GM12878 (cell line): ENCODE results near the gene PCSK2. TPM values are rescaled to one million over a fixed set of nuclear protein-coding genes. Genes with fewer than 3 reads are reported as not detected.

Experiments used
- ATAC-seq: fragments of 200-7000 bp; cut with Tn5 transposase; 3 replicates; pipeline ENCODE4 v1.9.1; 2020; ENCODE audit warnings: mild to moderate bottlenecking, moderate library complexity
- BruUV-seq: library from RNA; stranded (reverse); fragments of 400-500 nt; replicated peaks from 2 replicates; lab custom pipeline; 2021; lab: Mats Ljungman, UMichigan
- CTCF ChIA-PET: fragments of 300-600 bp; sonication (Branson Sonifier 250); formaldehyde crosslinking; extraction: SDS; loops from one replicate; lab custom pipeline; 2021; ENCODE audit warnings: inconsistent platforms; lab: Yijun Ruan, JAX
- POLR2A ChIA-PET: fragments of 350-600 bp; formaldehyde crosslinking; extraction: SDS; loops from one replicate; lab custom pipeline; 2021; ENCODE audit warnings: inconsistent platforms; lab: Charles Lee
- RAD21 ChIA-PET: fragments of 300-600 bp; sonication (Branson Sonifier 250); formaldehyde crosslinking; loops from one replicate; lab custom pipeline; 2023; ENCODE audit warnings: antibody characterized with exemption; ENCODE audit not compliant: unreplicated experiment; lab: Charles Lee
- SMC1A ChIA-PET: fragments of 300-600 bp; sonication (Branson Sonifier 250); formaldehyde crosslinking; loops from one replicate; lab custom pipeline; 2023; ENCODE audit not compliant: unreplicated experiment, uncharacterized antibody; lab: Charles Lee
- DNase-seq: peaks from one replicate; pipeline ENCODE4 v3.0.0-alpha.2; 2011; ENCODE audit warnings: low read depth, low spot score
- FAIRE-seq: peaks from 3 replicates; lab custom pipeline; 2011; peaks lifted over from hg19 to GRCh38; lab: Jason Lieb, UNC
- H2AFZ ChIP-seq: 2 replicates; pipeline ENCODE4 v1.6.0; 2011; ENCODE audit warnings: low read depth, low read length, control low read depth; ENCODE audit not compliant: control insufficient read depth
- H3K27ac ChIP-seq: 2 replicates; pipeline ENCODE4 v1.5.1; 2011; ENCODE audit warnings: control low read depth; ENCODE audit not compliant: control insufficient read depth, insufficient read depth
- H3K27me3 ChIP-seq, 2 experiments: replicated peaks in 1 of 2; 2 replicates each; pipeline versions ENCODE4 v1.6.0 to v1.6.1; 2011; ENCODE audit warnings: low read length in 1 of 2; ENCODE audit not compliant: control insufficient read depth in 2 of 2, insufficient read depth in 2 of 2
- H3K36me3 ChIP-seq, 2 experiments: 2 replicates each; pipeline ENCODE4 v1.5.1; 2011; ENCODE audit warnings: low read length in 1 of 2; ENCODE audit not compliant: control insufficient read depth in 2 of 2, insufficient read depth in 2 of 2
- H3K4me1 ChIP-seq: 2 replicates; pipeline ENCODE4 v1.6.1; 2011; ENCODE audit warnings: mild to moderate bottlenecking, low read length, moderate library complexity, mixed read lengths; ENCODE audit not compliant: control insufficient read depth, insufficient read depth
- H3K4me2 ChIP-seq: 2 replicates; pipeline ENCODE4 v1.6.0; 2011; ENCODE audit warnings: control low read depth; ENCODE audit not compliant: control insufficient read depth, insufficient read depth
- H3K4me3 ChIP-seq: fragments of 200-600 bp; sonication (generic); 2 replicates; pipeline ENCODE4 v1.5.1; 2016
- H3K79me2 ChIP-seq: 2 replicates; pipeline ENCODE4 v1.6.0; 2011; ENCODE audit warnings: low read length; ENCODE audit not compliant: control insufficient read depth, insufficient read depth
- H3K9ac ChIP-seq: 2 replicates; pipeline ENCODE4 v1.8.0; 2011; ENCODE audit warnings: low read length, control low read depth, mixed read lengths; ENCODE audit not compliant: control insufficient read depth, insufficient read depth
- H3K9me3 ChIP-seq: replicated peaks from 3 replicates; pipeline ENCODE4 v1.5.1; 2011; ENCODE audit warnings: mild to moderate bottlenecking, low read length; ENCODE audit not compliant: control insufficient read depth, insufficient read depth
- H4K20me1 ChIP-seq: 2 replicates; pipeline ENCODE4 v1.6.0; 2011; ENCODE audit not compliant: control insufficient read depth, insufficient read depth
- BCL3 ChIP-seq: IDR thresholded peaks from 2 replicates; pipeline ENCODE4 v1.6.1; 2011; ENCODE audit warnings: borderline replicate concordance, low read depth, mild to moderate bottlenecking, moderate library complexity, low read length; ENCODE audit not compliant: insufficient read depth, poor library complexity, severe bottlenecking
- MYC ChIP-seq: IDR thresholded peaks from 2 replicates; pipeline ENCODE4 v1.6.1; 2011; ENCODE audit warnings: mild to moderate bottlenecking, low read length, moderate library complexity, inconsistent platforms; ENCODE audit not compliant: insufficient read depth, insufficient replicate concordance, insufficient read length, severe bottlenecking
- NRF1 ChIP-seq: conservative IDR thresholded peaks from 2 replicates; pipeline ENCODE4 v1.6.1; 2011; ENCODE audit warnings: mild to moderate bottlenecking, low read depth, low read length, improper control_type of control experiment
- RAD51 ChIP-seq: fragments of 450-650 bp; IDR thresholded peaks from 2 replicates; pipeline ENCODE4 v1.6.1; 2016; ENCODE audit warnings: moderate library complexity, mild to moderate bottlenecking, inconsistent platforms
- SIN3A ChIP-seq: IDR thresholded peaks from 2 replicates; pipeline ENCODE4 v1.6.1; 2012; ENCODE audit warnings: low read depth, low read length, improper control_type of control experiment
- ZNF274 ChIP-seq: IDR thresholded peaks from one replicate; pipeline ENCODE4 v1.8.0; 2011; ENCODE audit not compliant: insufficient read length, insufficient read depth
- WGBS: methylation state at CpG from one replicate; pipeline ENCODE4 v1.1.6; 2016; ENCODE audit warnings: low lambda C conversion rate; ENCODE audit not compliant: insufficient replicate concordance, insufficient coverage; ENCODE audit errors: missing lambda C conversion rate; 5-methylcytosine and 5-hydroxymethylcytosine counted together
- in situ Hi-C: fragments of 300-500 bp; cut with MboI; formaldehyde crosslinking; loops from 9 replicates; pipeline ENCODE4 v1.14.3; 2018; ENCODE audit warnings: mixed read lengths
- intact Hi-C: fragments of 100-400 bp; cut with micrococcal nuclease; formaldehyde crosslinking; loops from one replicate; pipeline ENCODE4 v1.14.2; 2022; ENCODE audit not compliant: unreplicated experiment
- polyA plus RNA-seq, 11 experiments: library from polyadenylated mRNA; depleted of rRNA in 4 of 11; unstranded in 6 of 11; stranded (reverse) in 5 of 11; fragments of >200 nt; fragmentation: Nextera tagmentation in 4 of 11; fragmentation: Illumina TruSeq in 1 of 11; extraction: Ambion mirVana in 4 of 11; extraction: Trizol in 1 of 11; gene quantifications; 1 replicate in 1 of 11; 2 replicates in 10 of 11; pipeline versions ENCODE4 v1.2.1 to v1.2.3, GENCODE V29; 2011 to 2016; ENCODE audit warnings: inconsistent platforms in 2 of 11, missing spikeins in 2 of 11, low read depth in 1 of 11
- total RNA-seq, 4 experiments: library from RNA; depleted of rRNA in 3 of 4; stranded (reverse); fragments of >200 nt in 3 of 4; fragmentation: Illumina TruSeq in 1 of 4; extraction: Trizol in 1 of 4; gene quantifications; 2 replicates each; pipeline versions ENCODE4 v1.2.1 to v1.2.3, GENCODE V29; 2013 to 2021
- TF ChIP-seq, protein P1 (sequence below): IDR thresholded peaks from 2 replicates; pipeline ENCODE4 v1.6.1; 2012; ENCODE audit warnings: improper control_type of control experiment, low read depth, low read length; ENCODE audit not compliant: insufficient replicate concordance

The PCSK2 gene
- total and polyA plus RNA-seq, 10 of the 15 experiments (the other 5 are each of a cell fraction or from before 2014, with no cell fraction given) = not detected

- TF ChIP-seq, protein P1, sequence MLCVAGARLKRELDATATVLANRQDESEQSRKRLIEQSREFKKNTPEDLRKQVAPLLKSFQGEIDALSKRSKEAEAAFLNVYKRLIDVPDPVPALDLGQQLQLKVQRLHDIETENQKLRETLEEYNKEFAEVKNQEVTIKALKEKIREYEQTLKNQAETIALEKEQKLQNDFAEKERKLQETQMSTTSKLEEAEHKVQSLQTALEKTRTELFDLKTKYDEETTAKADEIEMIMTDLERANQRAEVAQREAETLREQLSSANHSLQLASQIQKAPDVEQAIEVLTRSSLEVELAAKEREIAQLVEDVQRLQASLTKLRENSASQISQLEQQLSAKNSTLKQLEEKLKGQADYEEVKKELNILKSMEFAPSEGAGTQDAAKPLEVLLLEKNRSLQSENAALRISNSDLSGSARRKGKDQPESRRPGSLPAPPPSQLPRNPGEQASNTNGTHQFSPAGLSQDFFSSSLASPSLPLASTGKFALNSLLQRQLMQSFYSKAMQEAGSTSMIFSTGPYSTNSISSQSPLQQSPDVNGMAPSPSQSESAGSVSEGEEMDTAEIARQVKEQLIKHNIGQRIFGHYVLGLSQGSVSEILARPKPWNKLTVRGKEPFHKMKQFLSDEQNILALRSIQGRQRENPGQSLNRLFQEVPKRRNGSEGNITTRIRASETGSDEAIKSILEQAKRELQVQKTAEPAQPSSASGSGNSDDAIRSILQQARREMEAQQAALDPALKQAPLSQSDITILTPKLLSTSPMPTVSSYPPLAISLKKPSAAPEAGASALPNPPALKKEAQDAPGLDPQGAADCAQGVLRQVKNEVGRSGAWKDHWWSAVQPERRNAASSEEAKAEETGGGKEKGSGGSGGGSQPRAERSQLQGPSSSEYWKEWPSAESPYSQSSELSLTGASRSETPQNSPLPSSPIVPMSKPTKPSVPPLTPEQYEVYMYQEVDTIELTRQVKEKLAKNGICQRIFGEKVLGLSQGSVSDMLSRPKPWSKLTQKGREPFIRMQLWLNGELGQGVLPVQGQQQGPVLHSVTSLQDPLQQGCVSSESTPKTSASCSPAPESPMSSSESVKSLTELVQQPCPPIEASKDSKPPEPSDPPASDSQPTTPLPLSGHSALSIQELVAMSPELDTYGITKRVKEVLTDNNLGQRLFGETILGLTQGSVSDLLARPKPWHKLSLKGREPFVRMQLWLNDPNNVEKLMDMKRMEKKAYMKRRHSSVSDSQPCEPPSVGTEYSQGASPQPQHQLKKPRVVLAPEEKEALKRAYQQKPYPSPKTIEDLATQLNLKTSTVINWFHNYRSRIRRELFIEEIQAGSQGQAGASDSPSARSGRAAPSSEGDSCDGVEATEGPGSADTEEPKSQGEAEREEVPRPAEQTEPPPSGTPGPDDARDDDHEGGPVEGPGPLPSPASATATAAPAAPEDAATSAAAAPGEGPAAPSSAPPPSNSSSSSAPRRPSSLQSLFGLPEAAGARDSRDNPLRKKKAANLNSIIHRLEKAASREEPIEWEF = no peak
- no peak for TF ChIP-seq ZNF274
- no peak for TF ChIP-seq SIN3A
Observed at GRCh38 chr20:17457588-17458190, 230.8 kb downstream of the PCSK2 start (continued).

GRCh38 chr20:17460119-17460518 is 233.3 kb downstream of the PCSK2 start:
- SMC1A ChIA-PET = interaction anchor here (0.6 kb wide), 1 partner anchor 504 kb away, joined by 3 read pairs; no protein-coding TSS in a partner anchor

More at GRCh38 chr20:17460119-17460518, 233.3 kb downstream of the PCSK2 start:
- Histone ChIP-seq H3K36me3 (no peaks in the 10 kb centered on the region), H3K79me2 (no peaks in the 10 kb centered on the region), H3K27me3 (no peaks in the 10 kb centered on the region), H2AFZ (no peak overlapping the region; the same call in 1 of the 2 replicates), H3K9me3 (no peaks in the 10 kb centered on the region), H3K27ac (no peak overlapping the region), H3K4me3 (no peak overlapping the region)
- ATAC-seq (no peak), DNase-seq (no peak)
- 23% methylated on average over 2 of the region's 2 CpGs for WGBS
- POLR2A ChIA-PET = interaction anchor here (0.6 kb wide), 1 partner anchor 11 kb away, joined by 7 read pairs; no protein-coding TSS in a partner anchor
- TF ChIP-seq MYC = no peak
- peak; percentile 32; the same call in 1 of the 2 replicates for TF ChIP-seq RAD51
- TF ChIP-seq BCL3 = no peak
- no peak for TF ChIP-seq NRF1
- TF ChIP-seq, all 136 proteins: peak for 1
- no TSS peak for BruUV-seq
- ChIA-PET RAD21 (no interaction called here), CTCF (interaction anchor here (0.7 kb wide), 1 partner anchor 768 kb away, joined by 3 read pairs; no protein-coding TSS in a partner anchor)
- in situ Hi-C loops = no loop called here
- no peak for FAIRE-seq
- Histone ChIP-seq H4K20me1 (no peaks in the 10 kb centered on the region), H3K4me1 (no peaks in the 10 kb centered on the region), H3K9ac (no peak overlapping the region), H3K4me2 (no peak overlapping the region)
- intact Hi-C loops = no loop called here
